Testis (tissue), 3 donors: ENCODE measurements around the gene NOTUM. TPM values are rescaled to one million over a fixed set of nuclear protein-coding genes. Genes with fewer than 3 reads are reported as not detected.
A peak's percentile ranks its signal among the peaks of the same experiment; 100 is the strongest.
"Not testable (repeated sequence)": the region's sequence is repeated elsewhere in the genome, so short reads cannot be mapped to it uniquely, and the experiment has no call there.

Source experiments
- DNase-seq: peaks from one replicate; pipeline ENCODE4 v3.0.0-alpha.2; 2019
- H3K27ac ChIP-seq, 2 donors: fragments of 200-600 bp; sonication (generic); one replicate each; pipeline ENCODE4 v1.5.1; 2019
- H3K27me3 ChIP-seq: fragments of 200-600 bp; sonication (generic); one replicate; pipeline ENCODE4 v1.5.1; 2019
- H3K36me3 ChIP-seq: fragments of 200-600 bp; sonication (generic); one replicate; pipeline ENCODE4 v1.5.1; 2017; ENCODE audit warnings: low read depth; ENCODE audit errors: missing control alignments
- H3K4me1 ChIP-seq: fragments of 200-600 bp; sonication (generic); one replicate; pipeline ENCODE4 v1.5.1; 2019
- H3K4me3 ChIP-seq, 2 donors: fragments of 200-600 bp; sonication (generic); one replicate each; pipeline ENCODE4 v1.5.1; 2017 to 2019
- H3K9me3 ChIP-seq: fragments of 200-600 bp; sonication (generic); one replicate; pipeline ENCODE4 v1.5.1; 2017
- POLR2A ChIP-seq: fragments of 450-650 bp; IDR thresholded peaks from one replicate; pipeline ENCODE4 v1.6.1; 2017; ENCODE audit warnings: antibody characterized with exemption, mild to moderate bottlenecking, moderate library complexity
- WGBS, 2 donors: methylation state at CpG; one replicate each; pipeline ENCODE4 v1.1.5; 2018; 5-methylcytosine and 5-hydroxymethylcytosine counted together
- intact Hi-C: fragments of 100-400 bp; cut with DNase I; formaldehyde crosslinking; loops from one replicate; pipeline ENCODE4 v1.15.1; 2023; ENCODE audit warnings: low total_unique reads
- polyA plus RNA-seq: library from polyadenylated mRNA; stranded (reverse); fragments of 350-450 nt; fragmentation: Illumina TruSeq; extraction: RNeasy Lipid Tissue Mini Kit (QIAGEN cat#74804); gene quantifications from one replicate; pipeline ENCODE4 v1.2.3, GENCODE V29; 2014; ENCODE audit warnings: low read depth, low replicate concordance; ENCODE audit not compliant: insufficient read depth
- total RNA-seq, 2 donors: library from RNA; depleted of rRNA; stranded (reverse); fragments of >200 nt; gene quantifications; one replicate each; pipeline ENCODE4 v1.2.3, GENCODE V29; 2016
- TF ChIP-seq, protein P1 (sequence below), 3 experiments: fragments of 450-650 bp in 2 of 3; fragments of 200-600 bp in 1 of 3; sonication (generic) in 1 of 3; IDR thresholded peaks; one replicate each; pipeline ENCODE4 v1.5.1; 2016 to 2019; ENCODE audit warnings: antibody characterized with exemption in 3 of 3, mild to moderate bottlenecking in 2 of 3, moderate library complexity in 1 of 3

NOTUM gene
- total and polyA plus RNA-seq, 3 donors from 2014 or later = 5.1 to 13.2 (median 9.5) TPM

DNA sequence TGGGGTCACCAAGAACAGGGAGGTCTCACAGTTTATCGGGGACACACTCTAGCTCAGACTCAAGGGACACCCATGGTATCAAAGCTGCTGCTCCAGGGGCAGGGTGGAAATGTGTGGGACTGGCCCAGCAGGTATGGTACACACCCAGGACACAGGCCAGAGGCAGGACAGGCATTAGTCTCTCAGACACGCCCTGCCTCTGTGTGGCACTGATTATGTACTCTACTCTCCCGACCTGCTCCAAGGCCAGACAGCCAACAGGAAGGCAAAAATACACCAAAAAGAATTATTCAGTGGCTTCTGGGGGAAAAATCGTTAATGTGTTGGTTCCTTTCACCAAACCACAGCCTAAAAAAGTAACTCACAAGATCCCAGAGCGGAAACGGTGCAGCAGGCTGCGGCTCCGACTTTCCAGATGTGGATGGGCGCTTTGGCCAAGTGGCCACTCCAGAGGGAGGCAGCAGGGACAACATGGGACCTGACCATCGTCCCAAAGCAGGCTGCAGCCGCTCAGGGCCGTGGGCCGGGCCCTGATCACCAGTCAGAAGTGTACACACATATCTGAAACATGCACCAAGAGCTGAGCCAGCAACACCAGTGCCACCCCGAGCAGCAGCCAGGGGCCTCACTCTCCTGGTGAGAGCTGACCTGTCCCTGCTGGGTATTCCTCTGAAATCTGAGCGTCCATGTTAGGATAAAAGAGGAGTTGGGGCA, 42.0 kb downstream of the NOTUM start:
- H3K4me1 ChIP-seq = peaks cover 28% of the 10 kb centered on the region
- H3K9me3 ChIP-seq = no peaks in the 10 kb centered on the region
- DNase-seq = no peak
- no peaks in the 10 kb centered on the region for H3K27me3 ChIP-seq
- H3K4me3 ChIP-seq = no peak overlapping the region
- no peak overlapping the region for H3K27ac ChIP-seq
- TF ChIP-seq, protein P1, sequence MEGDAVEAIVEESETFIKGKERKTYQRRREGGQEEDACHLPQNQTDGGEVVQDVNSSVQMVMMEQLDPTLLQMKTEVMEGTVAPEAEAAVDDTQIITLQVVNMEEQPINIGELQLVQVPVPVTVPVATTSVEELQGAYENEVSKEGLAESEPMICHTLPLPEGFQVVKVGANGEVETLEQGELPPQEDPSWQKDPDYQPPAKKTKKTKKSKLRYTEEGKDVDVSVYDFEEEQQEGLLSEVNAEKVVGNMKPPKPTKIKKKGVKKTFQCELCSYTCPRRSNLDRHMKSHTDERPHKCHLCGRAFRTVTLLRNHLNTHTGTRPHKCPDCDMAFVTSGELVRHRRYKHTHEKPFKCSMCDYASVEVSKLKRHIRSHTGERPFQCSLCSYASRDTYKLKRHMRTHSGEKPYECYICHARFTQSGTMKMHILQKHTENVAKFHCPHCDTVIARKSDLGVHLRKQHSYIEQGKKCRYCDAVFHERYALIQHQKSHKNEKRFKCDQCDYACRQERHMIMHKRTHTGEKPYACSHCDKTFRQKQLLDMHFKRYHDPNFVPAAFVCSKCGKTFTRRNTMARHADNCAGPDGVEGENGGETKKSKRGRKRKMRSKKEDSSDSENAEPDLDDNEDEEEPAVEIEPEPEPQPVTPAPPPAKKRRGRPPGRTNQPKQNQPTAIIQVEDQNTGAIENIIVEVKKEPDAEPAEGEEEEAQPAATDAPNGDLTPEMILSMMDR (IDR thresholded peaks at IDR 0.05) = no peak
- no peak for TF ChIP-seq POLR2A
- no peaks in the 10 kb centered on the region for H3K36me3 ChIP-seq
- intact Hi-C loops = no loop called here
- 76 to 86% methylated on average over 15 of the region's 15 CpGs for WGBS, 2 donors

DNA sequence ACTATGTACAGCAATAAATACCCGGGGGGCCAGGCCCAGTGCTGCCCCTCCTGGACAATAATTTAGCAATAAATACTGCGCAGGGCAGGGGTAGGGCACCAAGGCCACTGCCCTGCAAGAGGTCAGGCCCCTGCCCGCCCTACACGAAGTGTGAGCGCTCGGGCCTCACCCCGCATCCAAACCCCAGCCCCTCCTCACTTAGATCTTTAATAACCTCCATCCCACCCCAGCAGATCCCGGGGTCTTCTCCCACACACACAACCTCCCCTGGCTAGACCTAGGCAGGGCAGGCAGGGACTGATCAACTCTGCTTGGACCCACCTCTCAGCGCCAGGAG, 42.7 kb downstream of the NOTUM start:
- intact Hi-C loops = not testable (repeated sequence)
- WGBS, 2 donors = 22 to 29% methylated on average over 8 to 9 of the region's 9 CpGs

DNA sequence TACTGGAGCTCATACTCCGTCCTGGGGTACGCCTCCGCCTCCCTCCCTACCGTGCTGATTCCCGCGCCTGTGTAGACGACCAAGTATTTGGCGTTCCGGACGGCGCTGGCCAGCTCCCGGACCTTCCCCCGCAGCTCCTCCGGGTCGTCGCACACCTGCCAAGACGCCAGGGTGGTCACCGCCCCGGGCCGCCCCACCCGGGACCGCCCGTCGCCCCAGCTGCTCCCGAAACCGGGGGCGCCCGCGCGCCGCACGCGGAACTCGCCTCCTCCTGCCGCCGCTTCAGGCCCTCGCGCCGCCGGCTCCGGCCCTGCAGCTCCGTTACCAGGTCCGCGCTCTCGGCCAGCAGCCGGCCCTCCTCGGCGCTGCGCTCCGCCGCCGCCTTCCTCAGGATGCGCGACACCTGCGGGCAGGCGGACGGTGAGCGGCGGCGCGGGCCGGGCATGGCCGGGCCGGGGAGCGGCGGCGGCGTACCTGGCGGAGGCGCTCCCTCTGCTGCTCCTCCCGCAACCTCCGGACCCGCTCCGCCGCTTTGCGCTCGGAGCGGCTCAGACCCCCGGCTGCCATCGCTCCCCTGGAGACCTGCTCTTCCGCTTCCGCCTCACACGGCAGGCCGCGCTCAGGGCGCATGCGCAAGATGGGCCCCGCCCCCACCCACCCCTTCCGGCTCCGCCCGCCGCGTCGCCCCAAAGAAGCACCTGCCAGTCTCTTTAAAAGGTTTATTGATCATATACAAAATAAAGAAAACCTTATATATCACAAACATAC, 43.2 kb downstream of the NOTUM start, which contains the start of gene SIRT7:
SIRT7 (minus strand) TSS at position 612 of the 768 bp plus-strand sequence; CDS start at position 567, 45 bp downstream.
- TF ChIP-seq POLR2A = no peak
- TF ChIP-seq, protein P1 (IDR thresholded peaks at IDR 0.05) = no peak
- WGBS, 2 donors = 1% methylated on average over 35 to 75 of the region's 94 CpGs
- Histone ChIP-seq H3K4me1 (peaks cover 16% of the 10 kb centered on the region), H3K27me3 (no peaks in the 10 kb centered on the region), H3K4me3 (peak within 1 kb of the TSS; percentile 67 to 87), H3K9me3 (no peaks in the 10 kb centered on the region), H3K27ac (peak within 1 kb of the TSS in 1 of 2 donors; percentile 59), H3K36me3 (no peaks in the 10 kb centered on the region)
- intact Hi-C loops = no loop called here
- DNase-seq = peak; percentile 75

More for the DNA sequence above, 42.7 kb downstream of the NOTUM start:
- peaks cover 21% of the 10 kb centered on the region for H3K4me1 ChIP-seq
- not testable (repeated sequence) for H3K36me3 ChIP-seq, H3K27ac ChIP-seq, H3K9me3 ChIP-seq, DNase-seq, H3K27me3 ChIP-seq
- peak overlapping the region; percentile 67 to 87 for H3K4me3 ChIP-seq

DNA sequence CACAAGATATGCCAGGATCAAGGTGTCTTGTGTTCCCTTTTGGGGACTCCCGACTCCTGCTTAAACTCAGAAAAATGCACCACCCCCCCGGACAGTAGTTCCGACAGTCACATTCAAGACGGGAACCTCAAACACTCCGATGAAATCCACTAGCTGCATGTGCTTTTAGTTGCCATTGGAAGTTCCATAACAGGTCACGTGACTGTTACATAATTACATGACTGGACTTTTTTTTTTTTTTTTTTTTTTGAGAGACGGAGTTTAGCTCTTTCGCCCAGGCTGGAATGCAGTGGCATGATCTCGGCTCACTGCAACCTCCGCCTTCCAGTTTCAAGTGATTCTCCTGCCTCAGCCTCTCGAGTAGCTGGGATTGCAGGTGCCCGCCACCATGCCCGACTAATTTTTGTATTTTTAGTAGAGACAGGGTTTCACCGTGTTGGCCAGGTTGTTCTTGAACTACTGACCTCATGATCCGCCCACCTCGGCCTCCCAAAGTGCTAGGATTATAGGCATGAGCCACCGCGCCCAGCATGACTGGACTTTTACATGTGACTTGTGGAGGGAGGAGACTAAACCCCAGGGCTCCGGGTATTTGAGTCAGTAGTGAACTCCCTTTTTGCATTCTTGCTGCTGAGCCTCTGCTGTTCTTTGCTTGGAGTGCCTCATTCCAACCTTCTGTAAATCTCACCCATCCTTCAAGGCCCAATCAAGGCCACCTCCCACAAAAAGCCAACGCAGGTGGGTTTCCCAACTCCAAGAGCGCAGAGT, 44.6 kb downstream of the NOTUM start:
- Histone ChIP-seq H3K27me3 (no peaks in the 10 kb centered on the region), H3K4me3 (no peak overlapping the region), H3K27ac (no peak overlapping the region), H3K9me3 (no peaks in the 10 kb centered on the region), H3K4me1 (peaks cover 18% of the 10 kb centered on the region), H3K36me3 (no peaks in the 10 kb centered on the region)
- 75% methylated on average over 19 to 21 of the region's 21 CpGs for WGBS, 2 donors
- no peak for DNase-seq
- no peak for TF ChIP-seq POLR2A
- TF ChIP-seq, protein P1 (IDR thresholded peaks at IDR 0.05) = no peak
- intact Hi-C loops = no loop called here

DNA sequence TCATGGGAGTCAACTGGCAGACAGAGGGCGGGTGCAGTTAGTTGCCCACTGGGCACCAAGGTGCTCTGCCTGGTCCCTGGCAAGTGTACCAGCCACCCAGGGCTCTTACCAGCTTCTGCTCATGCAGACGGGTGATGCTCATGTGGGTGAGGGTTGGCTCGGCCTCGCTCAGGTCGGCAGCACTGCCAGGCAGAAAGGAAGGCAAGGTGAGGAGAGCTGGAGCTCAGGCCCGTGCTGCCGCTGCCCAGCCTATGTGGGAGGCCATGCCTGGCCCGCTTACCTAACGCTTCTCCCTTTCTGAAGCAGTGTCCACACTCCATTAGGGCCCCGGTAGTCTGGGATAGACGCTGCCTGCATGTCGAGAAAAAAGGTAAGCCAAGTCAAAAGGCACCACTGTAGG, 45.7 kb downstream of the NOTUM start:
- Histone ChIP-seq H3K36me3 (no peaks in the 10 kb centered on the region), H3K4me1 (peaks cover 21% of the 10 kb centered on the region)

More for the DNA sequence above, 45.7 kb downstream of the NOTUM start:
- intact Hi-C loops = no loop called here
- 94 to 95% methylated on average over 10 to 12 of the region's 12 CpGs for WGBS, 2 donors
- Histone ChIP-seq H3K4me3 (no peak overlapping the region), H3K27ac (no peak overlapping the region), H3K27me3 (no peaks in the 10 kb centered on the region), H3K9me3 (no peaks in the 10 kb centered on the region)
- DNase-seq = no peak
- TF ChIP-seq, protein P1 (IDR thresholded peaks at IDR 0.05) = no peak
- no peak for TF ChIP-seq POLR2A
